HG03045 (cell line): ENCODE data around the gene SLC6A6.

ENCODE experiments used
- ATAC-seq: cut with Tn5 transposase; IDR thresholded peaks from one replicate; pipeline ENCODE4 v1.9.1; 2021; ENCODE audit warnings: mild to moderate bottlenecking, moderate library complexity; ENCODE audit not compliant: unreplicated experiment

The SLC6A6 gene

DNA sequence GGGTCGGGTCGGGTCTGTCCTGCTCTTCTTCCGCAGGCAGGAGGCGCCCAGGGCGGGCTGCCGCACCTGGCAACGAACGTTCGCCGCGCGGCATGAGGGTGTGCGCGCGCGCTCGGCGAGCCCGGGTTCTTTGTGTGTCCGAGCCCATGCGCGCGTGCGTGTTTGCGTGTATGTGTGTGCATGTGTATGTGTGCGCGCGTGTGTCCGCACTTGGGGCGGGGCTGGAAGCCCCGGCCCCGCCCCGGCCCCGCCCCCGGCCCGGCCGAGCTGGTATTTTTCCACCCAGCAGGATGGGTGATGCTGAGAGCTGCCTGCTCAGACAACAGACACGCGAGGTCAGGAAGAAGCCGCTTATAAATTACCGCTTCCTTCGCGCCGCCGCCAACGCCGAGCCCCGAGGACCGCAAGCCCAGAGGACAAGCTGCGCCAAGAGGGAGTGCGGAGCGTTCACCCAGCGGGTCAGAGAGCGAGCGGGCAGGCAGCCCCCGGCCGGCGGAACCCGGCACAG, at the start of gene SLC6A6:
SLC6A6 (plus strand) TSS at position 303 of the 508 bp plus-strand sequence. CDS start 41,029 bp downstream, outside the sequence.
- peak; percentile 76 for ATAC-seq

- ATAC-seq: no peak
Observed at GRCh38 chr3:14353502-14353901, 48.9 kb upstream of the SLC6A6 start.

DNA sequence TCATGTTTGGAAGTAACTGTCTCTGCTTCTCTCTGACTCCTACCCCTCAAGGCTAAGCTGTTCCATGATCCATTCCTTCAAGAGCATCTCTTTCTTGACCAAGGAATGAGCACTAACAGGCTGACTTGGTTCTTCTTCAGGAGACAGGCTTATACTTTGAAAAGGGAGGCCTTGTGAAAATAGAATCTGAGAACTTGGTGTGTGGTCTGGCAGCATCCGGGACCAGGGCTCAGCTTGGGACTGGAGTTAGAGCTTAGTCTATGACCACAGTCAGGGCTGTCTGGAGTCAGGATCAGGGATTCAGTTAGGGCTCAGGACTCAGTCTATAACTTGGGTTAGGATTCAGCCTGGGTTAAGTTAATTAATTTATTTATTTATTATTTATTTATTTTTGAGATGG, 44.9 kb upstream of the SLC6A6 start:
- ATAC-seq: no peak

DNA sequence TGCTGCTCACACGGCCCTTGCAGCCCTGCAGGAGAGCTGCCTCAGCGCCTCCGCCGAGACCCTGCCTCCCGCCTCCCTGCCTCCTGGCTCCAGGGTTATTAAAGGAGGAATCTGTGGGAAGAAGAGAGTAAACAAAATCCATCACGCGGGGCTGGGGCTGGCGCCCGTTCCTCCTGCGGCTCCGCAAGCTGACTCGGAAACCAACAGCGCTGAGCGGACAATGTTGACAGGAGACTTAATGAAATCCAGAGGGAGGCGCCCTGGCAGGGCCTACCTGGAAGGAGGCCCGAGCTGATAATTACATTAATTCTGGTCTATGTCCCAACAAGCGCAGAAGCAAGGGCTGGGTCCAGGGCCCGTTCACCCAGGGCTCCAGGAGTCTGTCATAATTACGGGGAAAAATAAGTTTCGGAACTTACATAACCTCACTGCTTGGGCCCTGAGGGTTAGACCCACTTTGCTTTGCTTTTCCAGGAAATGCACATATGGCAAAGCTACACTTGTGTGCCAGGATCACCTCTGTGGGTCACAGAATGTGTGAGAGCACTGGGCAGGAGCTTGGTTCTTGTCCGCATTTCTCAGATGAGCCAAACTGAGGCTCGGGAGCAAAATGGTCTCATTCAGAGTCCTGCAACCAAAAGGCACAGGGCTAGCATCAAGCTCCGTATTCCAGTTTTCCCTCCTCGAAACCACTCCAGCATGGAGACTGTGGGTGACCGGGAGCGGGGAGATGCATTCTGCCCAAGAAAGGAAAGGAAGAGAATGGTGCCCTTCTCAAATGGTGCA, 43.8 kb upstream of the SLC6A6 start:
- no peak for ATAC-seq

DNA sequence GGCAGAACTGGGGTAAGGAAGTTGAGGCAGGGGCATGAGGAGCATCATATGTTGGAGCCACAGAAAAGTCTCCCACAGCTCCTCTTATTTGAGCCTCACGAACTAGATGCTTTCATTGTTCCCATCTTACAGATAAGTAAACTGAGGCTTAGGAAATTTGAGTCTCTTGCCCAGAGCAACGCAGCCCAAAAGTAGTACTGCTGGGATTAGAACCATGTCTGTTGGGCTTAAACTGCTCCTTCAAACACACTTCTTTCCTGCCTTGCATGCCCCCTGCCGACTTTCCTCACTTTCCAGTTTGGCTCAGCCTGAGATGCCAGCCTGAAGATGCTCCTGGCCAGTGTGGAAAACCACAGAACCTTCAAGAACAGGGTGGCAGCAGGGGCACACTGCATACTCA, 43.1 kb upstream of the SLC6A6 start:
- ATAC-seq: no peak

DNA sequence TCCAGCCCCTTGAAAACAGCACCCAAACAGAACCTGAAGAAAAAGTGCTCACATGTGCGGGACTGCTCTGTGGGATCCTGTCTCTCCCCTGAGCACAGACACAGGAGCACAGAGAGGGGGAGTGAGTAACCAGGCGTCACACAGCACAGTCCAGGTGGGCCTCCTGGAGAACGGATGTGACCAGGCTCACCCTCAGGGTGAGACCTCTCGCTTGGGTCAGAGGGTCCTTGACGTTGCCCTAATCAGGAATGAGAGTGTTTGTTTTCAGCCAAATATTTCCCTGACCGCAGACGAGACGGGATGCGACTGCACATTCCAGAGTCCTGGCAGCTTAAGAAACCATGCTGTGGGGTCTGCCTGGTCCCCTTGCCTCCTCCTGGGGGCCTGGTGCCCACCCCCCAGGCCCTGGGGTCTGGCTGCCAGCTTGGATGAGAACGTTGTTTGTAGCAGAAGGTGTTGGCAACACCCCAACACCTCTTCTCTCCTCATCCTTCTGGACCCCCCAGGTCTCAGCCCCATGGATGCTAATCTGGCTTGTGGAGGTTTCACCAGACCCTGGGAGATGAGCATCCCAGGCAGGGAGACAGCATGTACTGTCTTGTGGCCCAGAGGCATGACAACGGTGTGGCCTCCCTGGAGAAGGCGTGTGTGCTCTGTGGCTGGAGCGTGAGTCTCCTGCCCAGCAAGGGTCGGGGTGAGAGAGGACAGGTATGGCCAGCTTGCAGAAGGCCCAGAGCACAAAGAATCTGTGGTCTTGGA, 42.1 kb upstream of the SLC6A6 start:
- no peak for ATAC-seq

DNA sequence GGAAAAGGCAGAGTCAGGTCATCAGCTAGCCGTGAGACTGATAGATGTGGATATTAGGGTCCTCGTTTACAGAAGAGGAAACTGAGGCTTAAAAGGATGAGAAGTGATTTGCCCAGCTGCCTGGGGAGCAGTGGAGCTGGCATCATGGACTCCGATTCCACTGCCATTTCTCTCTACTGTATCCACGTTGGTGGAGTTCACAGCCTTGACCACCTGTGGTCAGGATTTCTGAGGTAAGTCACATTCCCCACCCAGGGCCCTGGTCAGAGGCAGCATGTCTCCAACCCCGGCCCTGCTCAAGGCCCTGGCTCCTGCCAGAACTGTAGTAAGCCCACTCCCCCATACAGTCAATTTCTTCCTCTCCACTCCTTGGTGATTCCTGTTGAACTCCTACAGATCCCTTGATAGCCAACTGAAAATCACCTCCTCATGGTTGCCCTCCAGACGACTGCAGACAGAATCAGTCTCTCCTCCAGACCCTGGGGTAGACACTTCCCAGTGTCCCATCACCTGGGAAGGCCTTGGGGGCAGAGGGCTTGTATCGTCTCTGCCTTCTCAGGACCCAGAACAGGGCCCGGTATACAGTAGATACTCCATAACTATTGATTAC, 41.2 kb upstream of the SLC6A6 start:
- ATAC-seq: no peak

DNA sequence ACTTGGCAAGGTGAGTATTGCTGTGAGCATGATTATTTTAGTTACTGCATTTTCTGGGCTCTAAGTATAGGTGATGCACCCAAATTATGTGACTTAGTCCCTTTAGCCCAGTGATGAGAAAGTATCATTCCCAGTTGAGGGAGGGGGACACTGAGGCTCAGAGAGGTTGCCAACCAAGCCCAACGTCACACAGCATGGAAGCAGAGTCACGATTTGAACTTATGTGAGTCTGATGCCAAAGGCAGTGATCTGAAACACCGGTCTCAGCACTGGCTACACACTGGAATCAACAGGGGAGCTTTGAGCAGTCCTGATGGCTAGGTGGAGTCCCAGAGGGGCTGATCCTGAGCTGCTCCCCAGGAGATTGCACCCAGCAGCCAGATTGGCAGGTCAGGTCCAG, 39.5 kb upstream of the SLC6A6 start:
- ATAC-seq: no peak

DNA sequence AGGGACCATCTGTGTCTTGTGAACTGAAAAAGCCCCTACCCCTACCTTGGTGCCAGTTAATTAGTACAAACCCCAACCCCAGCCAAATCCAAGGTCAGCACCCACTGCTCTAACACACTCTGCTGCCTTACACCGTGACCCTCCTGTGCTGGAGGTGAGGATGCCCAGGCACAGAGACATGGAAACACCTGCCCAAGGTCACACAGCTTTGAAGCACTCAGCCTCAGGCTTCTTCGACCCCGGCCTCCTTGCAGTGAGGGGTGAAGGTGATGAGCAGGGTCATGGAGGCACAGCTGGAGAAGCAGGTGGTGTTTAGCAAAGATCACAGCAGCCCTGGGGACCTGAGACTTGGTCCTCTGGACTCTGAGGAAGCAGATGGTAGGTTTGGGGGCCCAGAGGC, 39.0 kb upstream of the SLC6A6 start:
- ATAC-seq: no peak

- no peak for ATAC-seq
Observed at GRCh38 chr3:14363991-14364390, 38.4 kb upstream of the SLC6A6 start.

DNA sequence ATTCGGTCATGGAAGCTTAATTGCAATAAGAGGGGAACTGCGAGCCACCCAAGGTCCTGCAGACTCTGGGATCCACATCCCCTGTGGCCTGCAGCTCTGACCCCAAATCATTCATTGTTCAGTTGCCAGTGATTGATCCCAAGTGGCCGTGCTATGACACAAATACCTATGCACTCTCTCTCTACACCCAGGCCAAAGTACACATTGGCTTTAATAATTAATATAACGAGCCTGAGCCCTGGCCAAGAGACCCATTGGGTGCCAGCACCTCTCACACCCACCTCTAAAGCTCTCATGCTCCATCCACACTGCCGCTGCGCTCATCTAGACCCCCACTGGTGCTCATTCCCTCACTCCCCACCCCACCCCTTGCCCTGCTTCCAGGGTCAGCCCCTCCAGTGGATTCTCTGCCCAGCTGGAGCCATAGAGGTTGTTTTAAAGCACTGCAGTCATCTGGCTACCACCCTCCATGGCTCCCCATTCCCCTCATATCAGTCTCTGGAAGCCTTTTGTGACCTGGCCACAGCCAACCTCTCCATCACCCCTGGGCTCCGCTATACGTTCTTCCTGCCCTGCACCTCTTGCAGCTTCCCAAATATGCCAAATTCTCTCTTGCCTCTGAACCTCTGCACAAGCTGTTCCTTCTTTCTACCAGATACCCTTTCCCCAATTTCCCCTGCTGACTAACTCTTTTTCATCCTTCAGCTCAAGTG, 37.7 kb upstream of the SLC6A6 start:
- no peak for ATAC-seq

DNA sequence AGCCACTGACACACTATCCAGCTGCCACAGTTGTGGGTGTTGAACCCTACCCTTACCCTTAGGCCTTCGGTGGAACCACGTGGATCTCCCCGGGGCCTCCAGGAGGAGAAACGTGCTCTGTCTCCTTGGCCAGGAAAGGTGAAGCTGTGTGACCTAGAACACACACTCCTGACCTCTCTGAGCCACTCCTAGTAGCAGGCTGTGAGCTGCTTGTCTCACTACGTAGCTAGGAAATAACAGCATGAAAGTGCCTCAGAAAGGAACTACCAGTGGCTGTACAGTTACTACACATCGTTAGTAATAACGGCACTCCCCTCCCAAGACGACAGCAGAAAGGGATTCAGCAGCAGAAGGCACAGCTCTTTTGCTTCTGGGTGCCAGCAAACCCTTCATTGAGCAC, 36.2 kb upstream of the SLC6A6 start:
- ATAC-seq: no peak

- no peak for ATAC-seq
Observed at GRCh38 chr3:14366915-14367823, 35.2 kb upstream of the SLC6A6 start.

DNA sequence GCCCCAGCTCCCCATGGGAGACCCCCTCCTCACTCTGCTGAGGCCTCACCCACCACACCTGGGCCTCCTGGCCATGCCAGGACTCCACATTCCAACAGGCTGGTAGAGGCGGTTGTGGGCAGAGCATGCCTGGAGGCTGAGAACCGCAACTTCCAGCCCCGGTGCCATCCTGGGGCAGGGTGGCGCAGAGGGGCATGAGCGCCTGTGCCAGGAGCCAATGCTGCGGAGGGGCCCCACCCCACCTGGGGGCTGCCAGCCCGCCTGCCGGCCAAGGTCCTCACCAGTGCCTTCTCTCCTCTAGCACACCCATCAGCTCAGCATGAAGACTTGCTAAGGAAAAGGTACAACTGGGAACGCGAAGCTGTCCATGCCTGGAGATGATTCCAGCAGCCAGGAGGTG, 34.3 kb upstream of the SLC6A6 start:
- no peak for ATAC-seq

GRCh38 chr3:14368885-14369284, 33.5 kb upstream of the SLC6A6 start:
- no peak for ATAC-seq

DNA sequence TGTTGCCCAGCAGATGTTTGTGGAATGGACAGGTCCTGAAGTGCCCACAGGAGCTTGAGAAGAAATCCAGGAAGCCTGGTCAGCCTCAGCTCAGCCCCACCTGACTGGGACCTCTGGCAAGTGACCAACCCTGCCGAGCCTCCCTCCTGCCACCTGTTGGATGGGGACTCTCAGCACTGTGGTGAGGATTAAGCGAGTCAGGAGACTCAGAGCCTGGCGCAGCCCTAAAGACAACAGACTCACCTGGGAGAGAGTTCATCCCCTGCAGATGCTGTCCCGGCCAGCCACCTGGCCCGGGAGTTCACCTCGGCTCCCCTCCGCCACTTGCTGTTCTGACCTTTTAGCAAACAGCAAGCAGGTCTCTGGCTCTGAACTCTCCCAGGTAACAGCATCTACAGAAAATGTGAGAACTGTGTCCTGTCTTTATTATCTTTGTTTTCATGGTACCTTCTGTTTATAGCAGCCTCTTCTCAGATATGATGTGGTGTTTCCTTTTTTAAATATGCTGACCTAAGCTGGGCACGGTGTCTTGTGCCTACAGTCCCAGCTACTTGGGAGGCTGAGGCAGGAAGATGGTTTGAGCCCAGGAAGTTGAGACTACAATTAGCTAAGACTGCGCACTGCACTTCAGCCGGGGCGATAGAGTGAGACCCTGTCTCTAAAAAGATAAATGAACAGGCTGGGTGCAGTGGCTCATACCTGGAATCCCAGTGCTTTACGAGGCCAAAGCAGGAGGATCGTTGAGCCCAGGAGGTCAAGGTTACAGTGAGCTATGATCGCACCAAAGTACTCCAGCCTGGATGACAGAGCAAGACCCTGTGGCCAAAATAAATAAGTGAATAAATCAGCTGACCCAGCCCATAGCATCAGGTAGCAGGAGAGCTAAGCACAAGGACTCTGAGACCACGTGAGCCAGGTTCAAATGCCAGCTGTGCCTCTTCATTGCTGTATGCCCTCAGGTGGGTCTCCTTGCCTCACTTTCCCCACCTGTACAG, 32.4 kb upstream of the SLC6A6 start:
- ATAC-seq: no peak

- ATAC-seq: no peak
Observed at GRCh38 chr3:14370720-14371572, 31.5 kb upstream of the SLC6A6 start.
